Panc1 (cell line): Measurements from ENCODE around the gene ALG1. TPM values are rescaled to one million over a fixed set of nuclear protein-coding genes. Genes with fewer than 3 reads are reported as not detected.

Source experiments
- ATAC-seq: fragments of 200-7000 bp; cut with Tn5 transposase; 2 replicates; pipeline ENCODE4 v1.9.1; 2020; ENCODE audit warnings: mild to moderate bottlenecking, moderate library complexity
- BruUV-seq: library from RNA; stranded (reverse); fragments of 400-500 nt; replicated peaks from 2 replicates; lab custom pipeline; 2021; lab: Mats Ljungman, UMichigan
- CTCF ChIA-PET: fragments of 300-600 bp; sonication (Branson Sonifier 250); formaldehyde crosslinking; loops from one replicate; lab custom pipeline; 2022; ENCODE audit warnings: antibody characterized with exemption; lab: Charles Lee
- POLR2A ChIA-PET: fragments of 300-600 bp; sonication (Branson Sonifier 250); formaldehyde crosslinking; loops from one replicate; lab custom pipeline; 2022; ENCODE audit warnings: antibody characterized with exemption; lab: Charles Lee
- DNase-seq: peaks from one replicate; pipeline ENCODE4 v3.0.0-alpha.2; 2010; ENCODE audit warnings: low read depth, low spot score
- H3K27ac ChIP-seq: 2 replicates; pipeline ENCODE4 v1.5.1; 2011; ENCODE audit warnings: mild to moderate bottlenecking, low read length, inconsistent platforms
- H3K27me3 ChIP-seq: fragments of 200-500 bp; sonication (Bioruptor generic); 2 replicates; pipeline ENCODE4 v1.6.0; 2014; ENCODE audit warnings: low read length, inconsistent platforms; ENCODE audit not compliant: control insufficient read depth, insufficient read depth
- H3K36me3 ChIP-seq: fragments of 200-500 bp; sonication (Bioruptor generic); 2 replicates; pipeline ENCODE4 v1.5.1; 2014; ENCODE audit warnings: inconsistent platforms, mild to moderate bottlenecking, low read length, moderate library complexity; ENCODE audit not compliant: control insufficient read depth, insufficient read depth
- H3K4me1 ChIP-seq: 2 replicates; pipeline ENCODE4 v1.5.1; 2011; ENCODE audit warnings: inconsistent platforms, mild to moderate bottlenecking, low read length, moderate library complexity; ENCODE audit not compliant: control insufficient read depth, insufficient read depth
- H3K4me3 ChIP-seq, 2 experiments: 2 replicates each; pipeline ENCODE4 v1.5.1; 2011 to 2012; ENCODE audit warnings: low read depth in 2 of 2, low read length in 2 of 2, mild to moderate bottlenecking in 2 of 2, inconsistent platforms in 1 of 2, moderate library complexity in 1 of 2
- H3K9me3 ChIP-seq: fragments of 200-500 bp; sonication (Bioruptor generic); 2 replicates; pipeline ENCODE4 v1.5.1; 2014; ENCODE audit warnings: low read depth, mild to moderate bottlenecking, inconsistent platforms, low read length, moderate library complexity; ENCODE audit not compliant: control insufficient read depth, insufficient read depth
- CTCF ChIP-seq: fragments of 450-650 bp; IDR thresholded peaks from 2 replicates; pipeline ENCODE4 v1.5.1; 2017; ENCODE audit warnings: mild to moderate bottlenecking
- POLR2AphosphoS5 ChIP-seq: IDR thresholded peaks from 2 replicates; pipeline ENCODE4 v1.6.1; 2012; ENCODE audit warnings: mild to moderate bottlenecking, low read depth, low read length, moderate library complexity
- REST ChIP-seq, 2 experiments: IDR thresholded peaks; 2 replicates each; pipeline ENCODE4 v1.6.1; 2011 to 2012; ENCODE audit warnings: low read depth in 2 of 2, control low read depth in 1 of 2, low read length in 1 of 2, mild to moderate bottlenecking in 1 of 2, moderate library complexity in 1 of 2; ENCODE audit not compliant: insufficient read depth in 1 of 2
- SIN3A ChIP-seq: IDR thresholded peaks from 2 replicates; pipeline ENCODE4 v1.6.1; 2012; ENCODE audit warnings: low read depth, mild to moderate bottlenecking, low read length, moderate library complexity, borderline replicate concordance; ENCODE audit not compliant: insufficient read depth
- TCF7L2 ChIP-seq: IDR thresholded peaks from 2 replicates; pipeline ENCODE4 v1.6.1; 2011; ENCODE audit warnings: mild to moderate bottlenecking, low read depth, low read length, inconsistent platforms
- in situ Hi-C: cut with HindIII; loops from 2 replicates; pipeline ENCODE4 v1.10.0; 2016; ENCODE audit warnings: low sequenced_read_pairs, low pct_unique_long_range_greater_than_20kb
- intact Hi-C: fragments of 100-400 bp; cut with micrococcal nuclease; formaldehyde crosslinking; loops from one replicate; pipeline ENCODE4 v1.10.0; 2022; ENCODE audit not compliant: unreplicated experiment
- total RNA-seq: library from RNA; stranded (reverse); gene quantifications from one replicate; pipeline ENCODE4 v1.2.1, GENCODE V29; 2021; ENCODE audit not compliant: unreplicated experiment

Gene ALG1
- total RNA-seq, 1 experiment from 2014 or later: 46.6 TPM

GRCh38 chr16:5070431-5071186 lies 1.0 kb upstream of the ALG1 start:
- Histone ChIP-seq H3K4me3 (no peak overlapping the region), H3K36me3 (peaks cover 2% of the 10 kb centered on the region), H3K27me3 (no peaks in the 10 kb centered on the region), H3K9me3 (no peaks in the 10 kb centered on the region), H3K27ac (peak overlapping the region; percentile 91), H3K4me1 (peaks cover 5% of the 10 kb centered on the region; the same call in 1 of the 2 replicates)
- intact Hi-C loops (no loop called here), in situ Hi-C loops (no loop called here)
- ChIA-PET CTCF (no interaction called here), POLR2A (no interaction called here)
- no peak for TF ChIP-seq TCF7L2
- no peak for TF ChIP-seq SIN3A
- no TSS peak for BruUV-seq
- DNase-seq: no peak
- no peak for ATAC-seq

GRCh38 chr16:5071341-5071680 lies 332 bp upstream of the ALG1 start:
- POLR2A ChIA-PET: no interaction called here
- no TSS peak for BruUV-seq
- CTCF ChIA-PET: interaction anchor here (0.6 kb wide), 1 partner anchor 31 kb away, joined by 3 read pairs; no protein-coding TSS in a partner anchor
- H3K4me3 ChIP-seq: peak overlapping the region; percentile 81
- H3K36me3 ChIP-seq: peaks cover 2% of the 10 kb centered on the region
- peaks cover 5% of the 10 kb centered on the region; the same call in 1 of the 2 replicates for H3K4me1 ChIP-seq
- ATAC-seq (no peak), DNase-seq (no peak)
- peak overlapping the region; percentile 91 for H3K27ac ChIP-seq
- TF ChIP-seq SIN3A (no peak), POLR2AphosphoS5 (no peak), REST (IDR thresholded peaks at IDR 0.05; ENCODE audit: insufficient read depth in 1 of 2, low read depth in 2 of 2, low read length in 1 of 2) (no peak), CTCF (no peak), TCF7L2 (no peak)
- in situ Hi-C loops: no loop called here
- H3K9me3 ChIP-seq: no peaks in the 10 kb centered on the region
- intact Hi-C loops: no loop called here
- no peaks in the 10 kb centered on the region for H3K27me3 ChIP-seq
